SK-N-SH treated with all-trans-retinoic acid at 6 μM for 48 hours (cell line): ENCODE data around the gene SETD6.

ENCODE experiments used
- ATAC-seq: fragments of 200-7000 bp; cut with Tn5 transposase; 3 replicates; pipeline ENCODE4 v1.9.1; 2020; ENCODE audit warnings: mild to moderate bottlenecking, moderate library complexity
- ARNTL ChIP-seq: fragments of 450-650 bp; formaldehyde crosslinking; IDR thresholded peaks from 2 replicates; pipeline ENCODE4 v1.5.0; 2020; ENCODE audit warnings: low read depth, mild to moderate bottlenecking, moderate library complexity, borderline replicate concordance
- CREB5 ChIP-seq: fragments of 250-450 bp; sonication (Bioruptor Pico); IDR thresholded peaks from 2 replicates; pipeline ENCODE4 v1.5.1; 2020; ENCODE audit warnings: low read depth, mild to moderate bottlenecking, moderate library complexity
- CSDC2 ChIP-seq: fragments of 250-450 bp; sonication (Bioruptor Pico); IDR thresholded peaks from 2 replicates; pipeline ENCODE4 v1.5.0; 2020; ENCODE audit warnings: mild to moderate bottlenecking, moderate library complexity
- CSRNP3 ChIP-seq: fragments of 250-450 bp; sonication (Bioruptor Pico); IDR thresholded peaks from 2 replicates; pipeline ENCODE4 v1.5.1; 2021; ENCODE audit warnings: mild to moderate bottlenecking, moderate library complexity
- GLIS3 ChIP-seq: fragments of 250-450 bp; sonication (Bioruptor Pico); IDR thresholded peaks from 2 replicates; pipeline ENCODE4 v1.5.0; 2020; ENCODE audit warnings: mild to moderate bottlenecking, moderate library complexity
- ISL1 ChIP-seq: fragments of 250-450 bp; sonication (Bioruptor Pico); IDR thresholded peaks from 2 replicates; pipeline ENCODE4 v2.1.2; 2022; ENCODE audit warnings: mild to moderate bottlenecking, moderate library complexity
- OSR1 ChIP-seq: fragments of 250-450 bp; sonication (Bioruptor Pico); IDR thresholded peaks from 2 replicates; pipeline ENCODE4 v1.8.0; 2022; ENCODE audit warnings: moderate library complexity, mild to moderate bottlenecking, inconsistent platforms
- PATZ1 ChIP-seq: fragments of 250-450 bp; sonication (Bioruptor Pico); IDR thresholded peaks from 2 replicates; pipeline ENCODE4 v1.8.0; 2020; ENCODE audit warnings: mild to moderate bottlenecking, moderate library complexity, borderline replicate concordance
- POU6F1 ChIP-seq: fragments of 250-450 bp; sonication (Bioruptor Pico); IDR thresholded peaks from 2 replicates; pipeline ENCODE4 v1.8.0; 2021; ENCODE audit warnings: low read depth, mild to moderate bottlenecking, moderate library complexity, borderline replicate concordance
- SNAI2 ChIP-seq: fragments of 250-450 bp; sonication (Bioruptor Pico); IDR thresholded peaks from 2 replicates; pipeline ENCODE4 v1.5.0; 2020; ENCODE audit warnings: mild to moderate bottlenecking, moderate library complexity
- TCF4 ChIP-seq: fragments of 250-450 bp; sonication (Bioruptor Pico); IDR thresholded peaks from 2 replicates; pipeline ENCODE4 v1.8.0; 2021; ENCODE audit warnings: mild to moderate bottlenecking, moderate library complexity, borderline replicate concordance
- TOX ChIP-seq: fragments of 250-450 bp; sonication (Bioruptor Pico); IDR thresholded peaks from 2 replicates; pipeline ENCODE4 v1.8.0; 2021; ENCODE audit warnings: mild to moderate bottlenecking, moderate library complexity, borderline replicate concordance
- TSHZ2 ChIP-seq: fragments of 250-450 bp; sonication (Bioruptor Pico); IDR thresholded peaks from 2 replicates; pipeline ENCODE4 v1.5.0; 2020; ENCODE audit warnings: mild to moderate bottlenecking, moderate library complexity
- ZC3H10 ChIP-seq: fragments of 250-450 bp; sonication (Bioruptor Pico); IDR thresholded peaks from 2 replicates; pipeline ENCODE4 v1.5.1; 2021; ENCODE audit warnings: mild to moderate bottlenecking, moderate library complexity
- ZFP30 ChIP-seq: fragments of 450-650 bp; formaldehyde crosslinking; IDR thresholded peaks from 2 replicates; pipeline ENCODE4 v1.5.0; 2022; ENCODE audit warnings: mild to moderate bottlenecking, moderate library complexity
- ZNF565 ChIP-seq: fragments of 450-650 bp; formaldehyde crosslinking; conservative IDR thresholded peaks from 2 replicates; pipeline ENCODE4 v1.5.0; 2020; ENCODE audit warnings: low read depth, mild to moderate bottlenecking, moderate library complexity
- ZNF70 ChIP-seq: fragments of 450-650 bp; formaldehyde crosslinking; IDR thresholded peaks from 2 replicates; pipeline ENCODE4 v1.5.0; 2020; ENCODE audit warnings: mild to moderate bottlenecking, moderate library complexity

The SETD6 gene

GRCh38 chr16:58515125-58515870 is at the start of gene SETD6:
TSS of gene SETD6 (plus strand) at chr16:58515517. CDS start at chr16:58515538, 21 bp downstream.
- no peak for TF ChIP-seq TSHZ2 (CRISPR knock-in tag)
- no peak for TF ChIP-seq ARNTL (CRISPR knock-in tag)
- no peak for TF ChIP-seq ISL1 (CRISPR knock-in tag)
- TF ChIP-seq TCF4 (CRISPR knock-in tag) = peak; percentile 11; the same call in 1 of the 2 replicates
- TF ChIP-seq GLIS3 = 0 out of 2 replicates have a peak, but pooled peaks have one; percentile 52
- TF ChIP-seq POU6F1 (CRISPR knock-in tag) = no peak
- TF ChIP-seq CSDC2 (CRISPR knock-in tag) = no peak
- TF ChIP-seq CSRNP3 = no peak
- no peak for TF ChIP-seq ZNF565 (CRISPR knock-in tag)
- TF ChIP-seq PATZ1 (CRISPR knock-in tag) = peak; percentile 27; the same call in 1 of the 2 replicates
- no peak for TF ChIP-seq ZNF70 (CRISPR knock-in tag)
- TF ChIP-seq, all 23 proteins: peak for 3
- ATAC-seq = peak; percentile 91

GRCh38 chr16:58465817-58466216 is 49.5 kb upstream of the SETD6 start:
- no peak for ATAC-seq

More at GRCh38 chr16:58465817-58466216, 49.5 kb upstream of the SETD6 start:
- TF ChIP-seq ZFP30 (CRISPR knock-in tag) (no peak), CREB5 (CRISPR knock-in tag) (no peak), ARNTL (CRISPR knock-in tag) (no peak), OSR1 (CRISPR knock-in tag) (no peak), CSRNP3 (no peak), TOX (CRISPR knock-in tag) (no peak), SNAI2 (CRISPR knock-in tag) (no peak), ISL1 (CRISPR knock-in tag) (no peak), ZC3H10 (CRISPR knock-in tag) (no peak)
